Fibroblast of mammary gland (primary cell): ENCODE results near the gene QRFP.

Experiments used
- DNase-seq: peaks from one replicate; pipeline ENCODE4 v3.0.0-alpha.2; 2010; ENCODE audit warnings: low read depth
- H3K4me3 ChIP-seq: 2 replicates; pipeline ENCODE4 v1.5.1; 2011; ENCODE audit warnings: low read depth, mild to moderate bottlenecking, low read length, moderate library complexity; ENCODE audit not compliant: control insufficient read depth
- CTCF ChIP-seq: conservative IDR thresholded peaks from 2 replicates; pipeline ENCODE4 v1.5.1; 2011; ENCODE audit warnings: low read depth, low read length, inconsistent platforms; ENCODE audit not compliant: control insufficient read depth, insufficient read depth

Gene QRFP

GRCh38 chr9:130929571-130930038, 33.0 kb upstream of the QRFP start:
- H3K4me3 ChIP-seq = no peak overlapping the region
- DNase-seq = no peak
- TF ChIP-seq CTCF = no peak

GRCh38 chr9:130927995-130928900, 31.6 kb upstream of the QRFP start:
- H3K4me3 ChIP-seq = no peak overlapping the region
- DNase-seq = peak; percentile 58
- TF ChIP-seq CTCF = no peak

GRCh38 chr9:130927338-130927737, 30.7 kb upstream of the QRFP start:
- TF ChIP-seq CTCF = no peak
- no peak overlapping the region for H3K4me3 ChIP-seq
- no peak for DNase-seq

GRCh38 chr9:130925050-130925678, 28.6 kb upstream of the QRFP start:
- TF ChIP-seq CTCF = no peak
- no peak overlapping the region for H3K4me3 ChIP-seq
- no peak for DNase-seq

GRCh38 chr9:130924448-130924788, 27.8 kb upstream of the QRFP start:
- H3K4me3 ChIP-seq = no peak overlapping the region
- no peak for TF ChIP-seq CTCF
- DNase-seq = no peak

GRCh38 chr9:130923611-130924447, 27.2 kb upstream of the QRFP start:
- no peak for TF ChIP-seq CTCF
- H3K4me3 ChIP-seq = no peak overlapping the region
- DNase-seq = no peak
